ENCODE data around the gene LRMDA. TPM values are rescaled to one million over a fixed set of nuclear protein-coding genes. Genes with fewer than 3 reads are reported as not detected.

LRMDA gene
- total and polyA plus RNA-seq, 10 of the 15 experiments (the other 5 are each of a cell fraction or from before 2014, with no cell fraction given), result 0.07 to 0.54 (median 0.29) TPM; not detected in 4

GRCh38 chr10:75654171-75654771 is 222.8 kb downstream of the LRMDA start:
- Histone ChIP-seq H3K4me2 (ENCODE audit: control insufficient read depth, insufficient read depth) (no peak overlapping the region), H3K9ac (ENCODE audit: control insufficient read depth, insufficient read depth, low read length) (no peak overlapping the region), H3K27ac (ENCODE audit: control insufficient read depth, insufficient read depth) (no peak overlapping the region), H4K20me1 (ENCODE audit: control insufficient read depth, insufficient read depth) (no peaks in the 10 kb centered on the region), H3K9me3 (replicated peaks; ENCODE audit: control insufficient read depth, insufficient read depth, low read length) (no peaks in the 10 kb centered on the region; the same call in 2 of the 3 replicates), H3K27me3 (replicated peaks in 1 of 2; ENCODE audit: control insufficient read depth in 2 of 2, insufficient read depth in 2 of 2, low read length in 1 of 2) (no peaks in the 10 kb centered on the region; a peak in 1 of 4 replicates), H3K4me3 (no peak overlapping the region), H3K36me3 (ENCODE audit: control insufficient read depth in 2 of 2, insufficient read depth in 2 of 2, low read length in 1 of 2) (no peaks in the 10 kb centered on the region), H3K4me1 (ENCODE audit: control insufficient read depth, insufficient read depth, low read length) (no peaks in the 10 kb centered on the region), H3K79me2 (ENCODE audit: control insufficient read depth, insufficient read depth, low read length) (no peaks in the 10 kb centered on the region), H2AFZ (ENCODE audit: control insufficient read depth, low read depth, low read length) (no peak overlapping the region)
- no peak for DNase-seq (ENCODE audit: low read depth, low spot score)
- intact Hi-C loops (cut with micrococcal nuclease; ENCODE audit: unreplicated experiment), result no loop called here
- CTCF ChIA-PET, result no interaction called here
- BruUV-seq (replicated peaks), result no TSS peak
- no peak for TF ChIP-seq BACH1 (IDR thresholded peaks at IDR 0.05; ENCODE audit: borderline replicate concordance)
- no peak for TF ChIP-seq ZZZ3 (IDR thresholded peaks at IDR 0.05; ENCODE audit: control insufficient read depth, insufficient read length, low read depth)
- no peak for TF ChIP-seq NFYB (IDR thresholded peaks at IDR 0.05; ENCODE audit: insufficient read depth, low read depth, low read length)
- TF ChIP-seq ZNF24 (IDR thresholded peaks at IDR 0.05), result no peak
- no peak for TF ChIP-seq MYC (IDR thresholded peaks at IDR 0.05; ENCODE audit: insufficient read depth, insufficient read length, insufficient replicate concordance, low read length, severe bottlenecking)
- no peak for TF ChIP-seq SMC3 (IDR thresholded peaks at IDR 0.05; ENCODE audit: borderline replicate concordance, low read length)
- TF ChIP-seq, protein P1, sequence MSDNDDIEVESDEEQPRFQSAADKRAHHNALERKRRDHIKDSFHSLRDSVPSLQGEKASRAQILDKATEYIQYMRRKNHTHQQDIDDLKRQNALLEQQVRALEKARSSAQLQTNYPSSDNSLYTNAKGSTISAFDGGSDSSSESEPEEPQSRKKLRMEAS (IDR thresholded peaks at IDR 0.05; ENCODE audit: low read depth, low read length), result no peak
- no peak for TF ChIP-seq JUND (IDR thresholded peaks at IDR 0.05; ENCODE audit: low read depth, low read length)
- no peak for TF ChIP-seq DPF2 (IDR thresholded peaks at IDR 0.05)
- no peak for TF ChIP-seq IRF5 (IDR thresholded peaks at IDR 0.05; ENCODE audit: borderline replicate concordance)
- no peak for TF ChIP-seq CEBPB (IDR thresholded peaks at IDR 0.05; ENCODE audit: borderline replicate concordance in 1 of 2, low read depth in 2 of 2, low read length in 2 of 2)
- TF ChIP-seq, protein P2, sequence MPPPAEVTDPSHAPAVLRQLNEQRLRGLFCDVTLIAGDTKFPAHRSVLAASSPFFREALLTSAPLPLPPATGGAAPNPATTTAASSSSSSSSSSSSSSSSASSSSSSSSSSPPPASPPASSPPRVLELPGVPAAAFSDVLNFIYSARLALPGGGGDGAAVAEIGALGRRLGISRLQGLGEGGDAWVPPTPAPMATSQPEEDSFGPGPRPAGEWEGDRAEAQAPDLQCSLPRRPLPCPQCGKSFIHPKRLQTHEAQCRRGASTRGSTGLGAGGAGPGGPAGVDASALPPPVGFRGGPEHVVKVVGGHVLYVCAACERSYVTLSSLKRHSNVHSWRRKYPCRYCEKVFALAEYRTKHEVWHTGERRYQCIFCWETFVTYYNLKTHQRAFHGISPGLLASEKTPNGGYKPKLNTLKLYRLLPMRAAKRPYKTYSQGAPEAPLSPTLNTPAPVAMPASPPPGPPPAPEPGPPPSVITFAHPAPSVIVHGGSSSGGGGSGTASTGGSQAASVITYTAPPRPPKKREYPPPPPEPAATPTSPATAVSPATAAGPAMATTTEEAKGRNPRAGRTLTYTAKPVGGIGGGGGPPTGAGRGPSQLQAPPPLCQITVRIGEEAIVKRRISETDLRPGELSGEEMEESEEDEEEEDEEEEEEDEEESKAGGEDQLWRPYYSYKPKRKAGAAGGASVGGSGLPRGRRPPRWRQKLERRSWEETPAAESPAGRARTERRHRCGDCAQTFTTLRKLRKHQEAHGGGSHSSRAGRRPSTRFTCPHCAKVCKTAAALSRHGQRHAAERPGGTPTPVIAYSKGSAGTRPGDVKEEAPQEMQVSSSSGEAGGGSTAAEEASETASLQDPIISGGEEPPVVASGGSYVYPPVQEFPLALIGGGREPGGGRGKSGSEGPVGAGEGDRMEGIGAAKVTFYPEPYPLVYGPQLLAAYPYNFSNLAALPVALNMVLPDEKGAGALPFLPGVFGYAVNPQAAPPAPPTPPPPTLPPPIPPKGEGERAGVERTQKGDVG (CRISPR knock-in tag; IDR thresholded peaks at IDR 0.05), result no peak
- no peak for TF ChIP-seq RB1 (IDR thresholded peaks at IDR 0.05; ENCODE audit: borderline replicate concordance)
- no peak for TF ChIP-seq MEF2A (IDR thresholded peaks at IDR 0.05; ENCODE audit: insufficient read depth, low read depth, low read length)
- no peak for TF ChIP-seq NFIC (IDR thresholded peaks at IDR 0.05; ENCODE audit: low read depth, low read length)
- RAD21 ChIA-PET (ENCODE audit: unreplicated experiment), result no interaction called here
- POLR2A ChIA-PET, result no interaction called here
- SMC1A ChIA-PET (ENCODE audit: uncharacterized antibody, unreplicated experiment), result no interaction called here
- ATAC-seq, result no peak
- no peak for FAIRE-seq
- 35% methylated on average over 1 of the region's 1 CpG for WGBS (ENCODE audit: insufficient coverage, insufficient replicate concordance, low lambda C conversion rate, missing lambda C conversion rate)
- in situ Hi-C loops (cut with MboI), result no loop called here

Data from GM12878 (cell line).